Stimulated activated CD4-positive, alpha-beta T cell treated with anti-CD3 and anti-CD28 coated beads, Interleukin-4, amount 100 ng/mL, for 48 hours (primary cell): ENCODE measurements around the gene BTBD6.

Experiments used
- DNase-seq, 2 donors: peaks; one replicate each; pipeline ENCODE4 v3.0.0-alpha.2; 2020; ENCODE audit warnings: low read depth in 2 of 2

Gene BTBD6

GRCh38 chr14:105229099-105229655, 19.2 kb upstream of the BTBD6 start:
- no peak for DNase-seq

GRCh38 chr14:105240811-105241576, 7.3 kb upstream of the BTBD6 start:
- no peak for DNase-seq

- no peak for DNase-seq
These were observed 6.7 kb upstream of the BTBD6 start for GRCh38 chr14:105241641-105242040.

GRCh38 chr14:105244334-105244733, 4.0 kb upstream of the BTBD6 start:
- no peak for DNase-seq

GRCh38 chr14:105247026-105247425, 1.3 kb upstream of the BTBD6 start:
- DNase-seq = no peak

GRCh38 chr14:105247715-105248367, 492 bp upstream of the BTBD6 start:
- no peak for DNase-seq

- no peak for DNase-seq
These were observed 1.1 kb downstream of the BTBD6 start for GRCh38 chr14:105249182-105250007.

GRCh38 chr14:105250008-105250366, 1.7 kb downstream of the BTBD6 start:
- no peak for DNase-seq

GRCh38 chr14:105250986-105251385, 2.7 kb downstream of the BTBD6 start:
- DNase-seq = no peak

GRCh38 chr14:105251920-105252319, 3.6 kb downstream of the BTBD6 start:
- no peak for DNase-seq

GRCh38 chr14:105252552-105253328, 4.4 kb downstream of the BTBD6 start:
- no peak for DNase-seq

- no peak for DNase-seq
These were observed 5.0 kb downstream of the BTBD6 start for GRCh38 chr14:105253329-105253682.

- no peak for DNase-seq
These were observed 6.7 kb downstream of the BTBD6 start for GRCh38 chr14:105255021-105255507.

GRCh38 chr14:105256292-105256960, 8.1 kb downstream of the BTBD6 start:
- no peak for DNase-seq

- no peak for DNase-seq
These were observed 9.1 kb downstream of the BTBD6 start for GRCh38 chr14:105257464-105257863.

- DNase-seq = no peak
These were observed 10.5 kb downstream of the BTBD6 start for GRCh38 chr14:105258846-105259245.

GRCh38 chr14:105260959-105261358, 12.6 kb downstream of the BTBD6 start:
- no peak for DNase-seq

GRCh38 chr14:105261781-105262180, 13.4 kb downstream of the BTBD6 start:
- no peak for DNase-seq

- no peak for DNase-seq
These were observed 19.7 kb downstream of the BTBD6 start for GRCh38 chr14:105267820-105268548.

- no peak for DNase-seq
These were observed 20.5 kb downstream of the BTBD6 start for GRCh38 chr14:105268736-105269354.
